Uterus (tissue), 2 donors: ENCODE data around the gene CDC5L.

ENCODE experiments used
- POLR2A ChIP-seq, 2 donors: fragments of 450-650 bp; IDR thresholded peaks; one replicate each; pipeline ENCODE4 v1.6.1; 2016; ENCODE audit warnings: antibody characterized with exemption in 2 of 2, mild to moderate bottlenecking in 1 of 2, moderate library complexity in 1 of 2
- TF ChIP-seq, protein P1 (sequence below), 4 experiments: fragments of 200-600 bp in 2 of 4; fragments of 450-650 bp in 2 of 4; sonication (generic) in 2 of 4; IDR thresholded peaks; one replicate each; pipeline ENCODE4 v1.5.1; 2016 to 2019; ENCODE audit warnings: antibody characterized with exemption in 4 of 4, mild to moderate bottlenecking in 2 of 4, moderate library complexity in 1 of 4

- TF ChIP-seq, protein P1, sequence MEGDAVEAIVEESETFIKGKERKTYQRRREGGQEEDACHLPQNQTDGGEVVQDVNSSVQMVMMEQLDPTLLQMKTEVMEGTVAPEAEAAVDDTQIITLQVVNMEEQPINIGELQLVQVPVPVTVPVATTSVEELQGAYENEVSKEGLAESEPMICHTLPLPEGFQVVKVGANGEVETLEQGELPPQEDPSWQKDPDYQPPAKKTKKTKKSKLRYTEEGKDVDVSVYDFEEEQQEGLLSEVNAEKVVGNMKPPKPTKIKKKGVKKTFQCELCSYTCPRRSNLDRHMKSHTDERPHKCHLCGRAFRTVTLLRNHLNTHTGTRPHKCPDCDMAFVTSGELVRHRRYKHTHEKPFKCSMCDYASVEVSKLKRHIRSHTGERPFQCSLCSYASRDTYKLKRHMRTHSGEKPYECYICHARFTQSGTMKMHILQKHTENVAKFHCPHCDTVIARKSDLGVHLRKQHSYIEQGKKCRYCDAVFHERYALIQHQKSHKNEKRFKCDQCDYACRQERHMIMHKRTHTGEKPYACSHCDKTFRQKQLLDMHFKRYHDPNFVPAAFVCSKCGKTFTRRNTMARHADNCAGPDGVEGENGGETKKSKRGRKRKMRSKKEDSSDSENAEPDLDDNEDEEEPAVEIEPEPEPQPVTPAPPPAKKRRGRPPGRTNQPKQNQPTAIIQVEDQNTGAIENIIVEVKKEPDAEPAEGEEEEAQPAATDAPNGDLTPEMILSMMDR (IDR thresholded peaks at IDR 0.05) = no peak
- TF ChIP-seq POLR2A (IDR thresholded peaks at IDR 0.05) = peak in 1 of 2 donors; percentile 3
These were observed 1.1 kb upstream of the CDC5L start for GRCh38 chr6:44386364-44386928.
